HG03442 (cell line): ENCODE data around the gene FOXD3.
"Not testable (repeated sequence)": the region's sequence is repeated elsewhere in the genome, so short reads cannot be mapped to it uniquely, and the experiment has no call there.

Source experiments
- ATAC-seq: cut with Tn5 transposase; IDR thresholded peaks from one replicate; pipeline ENCODE4 v1.9.1; 2021; ENCODE audit warnings: mild to moderate bottlenecking, moderate library complexity; ENCODE audit not compliant: unreplicated experiment

FOXD3 gene

GRCh38 chr1:63356234-63356633, 33.9 kb downstream of the FOXD3 start:
- ATAC-seq = not testable (repeated sequence)

GRCh38 chr1:63359561-63359960, 37.2 kb downstream of the FOXD3 start:
- ATAC-seq = no peak

GRCh38 chr1:63362073-63362472, 39.7 kb downstream of the FOXD3 start:
- no peak for ATAC-seq

GRCh38 chr1:63362578-63362977, 40.2 kb downstream of the FOXD3 start:
- ATAC-seq = no peak

- no peak for ATAC-seq
These were observed 40.6 kb downstream of the FOXD3 start for GRCh38 chr1:63363014-63363413.

GRCh38 chr1:63366908-63367214, 44.5 kb downstream of the FOXD3 start:
- no peak for ATAC-seq

- ATAC-seq = peak; percentile 91
These were observed 45.1 kb downstream of the FOXD3 start, which contains the start of gene ALG6 for GRCh38 chr1:63367215-63368103. ALG6 (plus strand) TSS chr1:63367627; CDS start chr1:63370978, 3,351 bp downstream.

- peak; percentile 9 for ATAC-seq
These were observed 45.8 kb downstream of the FOXD3 start for GRCh38 chr1:63368131-63368530.
